Fibroblast of skin of right biceps (primary cell): ENCODE measurements around the gene PLAAT4.

ENCODE experiments used
- DNase-seq: peaks from one replicate; pipeline ENCODE4 v3.0.0-alpha.2; 2013

The PLAAT4 gene, protein sequence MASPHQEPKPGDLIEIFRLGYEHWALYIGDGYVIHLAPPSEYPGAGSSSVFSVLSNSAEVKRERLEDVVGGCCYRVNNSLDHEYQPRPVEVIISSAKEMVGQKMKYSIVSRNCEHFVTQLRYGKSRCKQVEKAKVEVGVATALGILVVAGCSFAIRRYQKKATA

DNA sequence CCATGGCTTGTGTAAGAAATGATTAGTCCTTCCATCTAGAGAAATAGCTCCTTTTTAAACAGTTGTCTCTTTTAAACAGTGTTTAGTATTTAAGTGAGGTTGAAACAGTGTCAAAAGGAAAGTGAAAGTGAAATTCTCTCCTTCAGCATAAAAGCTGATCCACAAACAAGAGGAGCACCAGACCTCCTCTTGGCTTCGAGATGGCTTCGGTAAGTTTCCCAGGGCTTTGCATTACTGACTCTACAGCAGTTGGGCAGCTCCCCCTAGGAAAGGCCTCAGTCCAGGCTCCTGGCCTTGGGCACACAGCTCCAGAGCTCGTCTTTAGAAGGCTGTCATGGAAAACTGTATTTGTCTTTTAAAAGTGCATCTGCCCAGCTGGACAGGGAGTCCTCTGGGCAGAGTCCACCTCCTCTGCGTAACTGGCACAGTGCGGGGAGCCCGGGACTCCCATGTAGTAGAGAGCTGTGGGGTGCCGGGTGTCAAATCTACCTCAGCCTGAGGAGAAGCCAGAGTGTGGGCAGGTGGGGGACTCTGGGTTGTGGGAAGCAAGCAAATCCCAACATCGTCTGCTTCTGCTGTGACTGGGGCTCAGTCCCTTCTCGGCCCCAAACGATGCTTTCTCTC lies at the start of gene PLAAT4:
PLAAT4 (plus strand) TSS at position 140 of the 624 bp plus-strand sequence; CDS start at position 201, 61 bp downstream.
- peak; percentile 34 for DNase-seq

DNA sequence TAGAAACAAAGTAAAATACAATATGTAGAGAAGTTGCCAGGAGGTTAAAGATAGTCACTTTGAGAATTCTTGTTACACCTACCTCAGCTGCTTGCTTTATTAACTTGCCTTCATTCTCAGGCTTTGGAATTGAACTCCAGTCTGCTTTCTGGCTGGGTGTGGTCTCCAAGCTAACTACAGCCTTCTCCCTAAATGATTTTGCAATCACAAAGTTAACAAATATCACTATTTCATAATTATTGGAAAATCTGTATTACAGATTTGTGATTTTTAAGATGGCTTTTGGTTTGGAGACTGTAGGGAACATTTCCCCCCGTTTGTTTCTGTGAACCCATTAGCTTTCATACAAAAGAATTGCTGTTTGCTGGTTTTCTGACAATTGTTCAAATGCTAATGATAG lies 47.8 kb upstream of the PLAAT4 start:
- DNase-seq = no peak

DNA sequence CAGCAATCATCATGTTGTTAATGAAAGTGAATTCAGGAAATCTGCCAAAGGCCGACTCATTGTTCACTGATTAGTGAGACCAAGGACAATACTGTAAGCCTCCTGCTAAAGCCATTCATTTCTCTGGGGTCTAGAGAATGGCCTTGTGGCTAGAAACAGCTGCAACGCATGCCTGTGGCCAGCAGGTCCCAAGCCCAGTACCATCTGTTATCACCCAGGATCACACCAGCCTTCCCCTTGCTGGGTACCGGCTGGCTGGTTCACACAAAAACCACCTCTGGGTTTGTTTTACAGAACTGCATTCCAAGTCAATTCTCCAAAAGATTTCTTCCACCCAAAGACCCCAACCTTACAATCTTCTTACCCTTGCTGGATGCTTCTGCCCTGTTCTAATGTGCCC lies 46.7 kb upstream of the PLAAT4 start:
- DNase-seq = peak; percentile 23

DNA sequence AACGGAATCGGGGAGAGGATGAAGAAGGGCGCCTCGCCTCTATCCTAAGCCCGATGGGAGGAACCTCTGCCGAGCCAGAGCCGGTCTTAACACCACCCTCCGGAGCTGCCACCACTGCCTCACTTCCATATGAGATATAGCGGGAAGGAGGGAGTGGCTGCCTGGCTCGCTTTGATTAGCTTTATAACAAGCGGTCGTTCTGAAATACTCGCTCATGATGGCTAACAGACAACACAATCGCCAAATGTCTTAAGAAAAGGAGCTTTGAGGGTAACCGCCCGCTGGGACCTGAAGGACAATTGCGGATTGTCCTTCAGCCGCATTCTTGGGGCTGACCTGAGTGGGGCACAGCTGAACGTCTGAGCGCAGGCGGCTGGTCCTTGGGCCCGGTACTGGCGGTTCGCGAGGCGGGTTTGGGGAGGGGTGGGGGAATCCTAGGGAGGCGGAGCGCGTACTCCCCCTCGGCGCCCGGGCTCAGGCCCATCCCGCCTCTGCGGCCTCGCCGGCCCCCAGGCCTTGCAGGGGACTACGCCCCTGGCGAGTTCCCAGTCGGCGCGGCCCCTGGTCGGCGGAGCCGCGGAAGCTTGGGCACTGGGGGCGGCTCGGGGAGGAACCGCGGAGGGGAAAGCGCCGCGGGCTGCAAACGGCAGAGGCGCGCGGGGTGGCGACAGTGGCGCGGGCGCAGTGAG lies 45.9 kb upstream of the PLAAT4 start, which contains the start of gene PLAAT5:
PLAAT5 (minus strand) TSS at position 617 of the 689 bp plus-strand sequence; CDS start at position 484, 133 bp downstream.
- DNase-seq = peak; percentile 6

DNA sequence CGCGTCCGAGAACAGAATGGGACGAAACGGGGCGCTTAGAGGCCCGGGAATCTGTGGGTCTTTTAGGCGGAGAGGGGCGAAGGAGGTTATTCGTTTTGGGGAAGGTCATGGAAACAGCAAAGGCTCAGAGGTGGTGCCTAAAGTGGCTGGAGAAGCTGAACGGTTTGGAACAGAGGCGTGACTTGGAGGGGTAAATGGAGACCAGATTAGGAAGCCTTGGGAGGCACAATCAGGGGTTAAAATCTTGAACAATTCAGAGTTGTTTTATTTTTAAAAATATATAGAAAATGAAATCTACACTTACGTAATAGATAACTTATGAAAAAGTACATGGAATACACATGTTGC lies 45.4 kb upstream of the PLAAT4 start:
- DNase-seq = no peak

DNA sequence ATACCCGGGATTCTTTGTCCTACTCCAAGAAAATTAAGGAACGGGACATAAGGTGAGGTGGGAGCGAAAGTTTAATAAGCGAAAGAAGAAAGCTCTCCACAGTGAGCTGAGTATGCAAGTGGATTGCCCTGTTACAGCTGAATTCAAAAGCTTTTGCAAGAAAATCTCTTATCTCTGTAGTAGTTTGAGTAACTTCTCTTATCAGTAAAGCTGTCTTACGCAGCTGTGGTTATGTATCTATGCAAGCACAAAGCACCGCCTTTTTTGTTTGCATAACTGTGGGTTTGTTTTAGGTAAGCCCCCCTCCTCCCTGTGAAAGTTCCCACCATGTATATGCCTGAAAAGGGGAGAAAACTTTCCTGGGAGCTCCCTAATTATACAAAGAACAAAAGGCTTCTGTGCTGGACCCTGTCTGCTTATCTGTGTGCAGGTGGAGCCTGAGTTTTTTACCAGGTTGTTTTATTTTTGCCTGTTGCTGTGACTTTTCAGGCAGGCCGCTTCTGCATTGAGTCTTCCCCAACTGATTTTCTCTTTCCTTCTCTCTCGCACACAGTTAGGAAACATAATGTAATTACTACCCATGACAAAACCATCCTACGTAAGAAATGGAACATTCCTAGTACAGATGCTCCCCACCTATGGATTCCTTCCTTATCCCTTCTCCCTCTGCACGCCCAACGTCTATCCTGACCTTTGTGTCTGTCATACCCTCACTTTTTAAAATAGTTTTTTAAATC lies 44.8 kb upstream of the PLAAT4 start:
- no peak for DNase-seq

DNA sequence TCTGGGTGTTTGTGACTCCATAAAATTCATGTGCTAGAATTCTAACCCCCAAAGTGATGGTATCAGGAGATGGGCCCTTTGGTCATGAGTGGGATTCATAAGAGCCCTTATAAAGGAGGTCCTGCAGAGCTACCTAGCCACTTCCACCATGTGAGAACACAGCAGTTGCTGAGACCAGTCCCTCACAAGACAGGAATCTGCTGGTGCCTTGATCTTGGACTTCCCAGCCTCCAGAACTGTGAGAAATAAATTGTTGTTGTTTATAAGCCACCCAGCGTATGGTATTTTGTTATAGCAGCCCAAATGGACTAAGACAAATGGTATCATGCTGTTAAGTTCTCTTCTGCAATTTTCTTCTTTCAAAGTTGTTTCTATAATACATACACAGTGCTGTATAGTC lies 44.2 kb upstream of the PLAAT4 start:
- no peak for DNase-seq

DNA sequence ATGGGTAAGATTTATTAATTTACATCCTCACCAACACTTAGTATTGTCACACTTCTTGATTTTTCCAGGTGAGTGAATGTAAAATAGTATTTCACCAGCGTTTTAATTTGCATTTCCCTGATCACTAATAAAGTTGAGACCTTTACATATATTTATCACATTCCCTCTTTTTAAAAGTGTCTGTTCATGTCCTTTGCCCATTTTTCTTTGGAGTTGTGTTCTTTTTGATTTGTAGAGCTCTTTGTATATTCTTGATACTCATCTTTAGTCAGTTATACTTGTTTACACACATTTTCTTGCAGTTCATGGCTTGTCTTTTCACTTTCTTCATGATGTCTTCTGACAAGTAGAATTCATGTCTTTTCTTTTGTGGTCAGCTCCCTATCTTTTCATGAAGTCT lies 43.5 kb upstream of the PLAAT4 start:
- DNase-seq = no peak

DNA sequence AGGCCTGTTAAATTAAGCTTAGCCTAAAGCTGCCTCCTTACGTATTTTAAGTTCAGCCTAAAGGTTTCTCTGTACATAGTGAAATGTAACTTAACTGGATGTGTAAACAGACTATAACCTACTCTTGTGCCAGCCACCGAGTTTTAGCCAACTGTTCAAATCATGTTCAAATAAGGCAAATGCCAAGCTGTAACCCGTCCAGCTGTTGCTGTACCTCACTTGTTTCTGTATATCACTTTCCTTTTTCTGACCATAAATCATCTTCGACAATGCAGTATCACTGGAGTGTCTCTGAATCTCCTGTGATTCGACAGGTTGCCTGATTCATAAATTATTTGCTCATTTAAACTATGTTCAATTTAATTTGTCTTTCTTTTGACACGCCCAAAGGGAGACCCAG lies 41.6 kb upstream of the PLAAT4 start:
- no peak for DNase-seq

DNA sequence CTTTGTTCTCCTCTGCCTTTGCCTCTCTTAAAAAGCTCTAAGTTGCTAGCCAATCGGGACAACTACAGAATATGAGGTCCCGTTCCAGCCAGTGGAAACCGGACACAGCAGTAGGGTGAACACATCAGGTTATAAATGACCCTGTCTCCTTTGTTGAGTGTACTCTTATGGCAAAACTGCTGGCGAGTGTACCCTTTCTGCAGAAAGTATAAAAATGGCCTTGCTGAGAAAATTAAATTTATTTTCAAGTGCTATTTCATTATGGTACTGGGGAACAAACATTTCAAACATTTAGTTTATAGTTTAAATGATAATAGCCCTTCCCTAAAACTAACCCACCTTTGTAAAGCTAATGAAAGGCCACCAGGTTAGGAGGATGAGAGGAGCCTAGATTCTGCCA lies 36.7 kb upstream of the PLAAT4 start:
- DNase-seq = no peak

DNA sequence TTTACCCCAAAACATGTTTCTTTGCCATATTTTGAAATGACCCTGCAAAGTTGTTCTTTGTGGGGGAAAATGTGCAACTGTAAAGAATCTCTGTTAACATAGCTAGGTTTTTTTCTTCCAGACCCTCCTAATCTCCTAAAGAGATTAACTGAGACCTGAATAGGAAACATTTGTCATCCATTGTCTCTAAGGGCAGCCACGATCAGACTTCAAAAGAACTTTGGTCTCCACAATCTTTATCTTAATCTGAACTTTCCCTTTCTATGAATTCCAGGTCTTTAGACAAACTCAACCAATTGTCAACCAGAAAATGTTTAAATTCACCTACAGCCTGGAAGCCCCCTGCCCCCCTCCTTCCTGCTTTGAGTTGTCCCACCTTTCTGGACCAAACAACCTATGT lies 35.4 kb upstream of the PLAAT4 start:
- no peak for DNase-seq

DNA sequence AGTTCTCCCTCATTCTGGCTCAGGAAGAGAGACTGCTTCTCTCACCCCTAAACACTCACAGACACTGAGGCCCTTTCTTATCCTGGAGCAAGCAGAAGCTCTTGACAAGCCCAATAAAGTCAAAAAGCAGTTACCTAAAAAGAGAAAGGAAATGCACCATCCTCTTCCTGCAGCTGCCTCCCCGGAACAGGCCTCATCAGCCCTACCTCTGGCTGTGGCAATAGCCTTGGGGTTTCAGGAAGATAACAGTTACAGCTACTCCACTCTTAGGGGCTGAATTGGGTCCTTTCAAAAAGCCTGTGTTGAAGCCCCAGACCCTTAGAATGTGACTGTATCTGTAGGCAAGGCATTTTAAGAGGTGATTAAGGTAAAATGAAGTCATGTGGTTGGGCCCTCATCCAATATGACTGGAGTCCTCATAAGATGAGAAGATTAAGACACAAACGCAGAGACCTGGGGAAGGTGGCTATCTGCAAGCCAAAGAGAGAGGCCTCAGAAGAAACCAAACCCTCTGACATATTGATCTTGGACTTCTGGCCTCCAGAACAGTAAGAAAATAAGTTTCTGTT lies 34.3 kb upstream of the PLAAT4 start:
- DNase-seq = no peak

DNA sequence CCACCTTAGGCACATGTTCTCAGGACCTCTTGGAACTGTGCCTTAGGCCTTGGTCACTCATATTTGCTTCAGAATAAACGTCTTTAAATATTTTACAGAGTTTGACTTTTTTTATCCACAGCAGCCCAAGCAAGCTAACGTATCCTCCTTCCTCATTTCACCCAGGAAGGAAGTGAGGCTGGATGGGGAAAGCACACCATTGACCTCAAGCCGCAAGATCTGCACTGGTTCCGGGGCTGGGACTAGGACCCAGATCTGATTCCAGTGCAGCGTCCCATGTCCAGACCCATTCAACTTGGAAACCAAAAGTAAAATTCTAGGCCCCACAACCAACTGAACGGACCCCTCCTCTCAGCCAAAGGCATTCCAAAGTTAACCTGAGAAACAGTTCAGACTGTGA lies 33.1 kb upstream of the PLAAT4 start:
- no peak for DNase-seq

DNA sequence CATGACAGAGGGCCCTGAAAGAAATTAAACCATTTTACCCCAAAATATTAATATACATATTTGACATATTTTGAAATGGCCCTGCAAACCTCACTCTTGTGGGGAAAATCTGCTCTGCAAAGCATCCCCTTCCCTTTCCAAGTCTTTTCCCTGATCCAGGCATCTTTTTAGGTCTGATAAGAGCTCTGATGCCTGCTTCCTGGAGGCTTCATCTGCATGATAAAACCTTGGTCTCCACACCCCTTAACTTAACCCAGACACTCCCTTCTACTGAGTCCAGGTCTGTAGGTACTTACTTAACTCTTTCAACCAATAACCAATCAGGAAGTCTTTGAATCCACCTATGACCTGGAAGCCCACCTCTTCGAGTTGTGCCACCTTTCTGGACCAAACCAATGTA lies 32.6 kb upstream of the PLAAT4 start:
- no peak for DNase-seq

DNA sequence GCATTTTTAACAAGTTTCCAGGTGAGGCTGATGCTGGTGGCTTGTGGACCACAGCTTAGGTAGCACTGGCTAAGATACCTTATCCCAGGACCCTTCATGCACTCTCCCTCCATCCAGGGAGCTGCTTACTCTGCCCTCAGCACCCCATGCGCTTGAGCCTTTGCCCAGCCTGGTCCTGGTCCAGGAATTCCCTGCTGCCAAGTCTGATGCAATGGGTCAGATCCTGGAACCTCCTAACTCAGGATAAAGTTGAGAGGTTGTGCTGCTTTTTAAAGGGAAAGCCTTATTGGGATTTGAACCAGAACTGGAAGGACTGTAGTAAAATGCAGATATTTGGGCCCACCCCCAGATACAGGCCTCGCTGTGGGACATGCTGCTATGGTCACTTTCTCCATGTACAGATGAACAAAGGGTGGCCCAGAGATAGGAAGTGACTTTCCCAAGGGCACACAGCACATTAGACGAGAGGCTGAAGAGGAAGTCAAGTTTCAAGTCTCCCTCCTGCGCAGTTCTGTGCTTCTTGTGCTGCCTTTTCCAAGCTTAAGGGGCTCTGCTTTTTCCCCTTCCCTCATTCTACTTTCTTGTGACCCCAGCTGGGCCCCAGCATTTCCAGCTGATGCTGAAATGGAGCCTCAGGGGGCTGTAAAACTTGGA lies 31.5 kb upstream of the PLAAT4 start:
- DNase-seq = no peak

DNA sequence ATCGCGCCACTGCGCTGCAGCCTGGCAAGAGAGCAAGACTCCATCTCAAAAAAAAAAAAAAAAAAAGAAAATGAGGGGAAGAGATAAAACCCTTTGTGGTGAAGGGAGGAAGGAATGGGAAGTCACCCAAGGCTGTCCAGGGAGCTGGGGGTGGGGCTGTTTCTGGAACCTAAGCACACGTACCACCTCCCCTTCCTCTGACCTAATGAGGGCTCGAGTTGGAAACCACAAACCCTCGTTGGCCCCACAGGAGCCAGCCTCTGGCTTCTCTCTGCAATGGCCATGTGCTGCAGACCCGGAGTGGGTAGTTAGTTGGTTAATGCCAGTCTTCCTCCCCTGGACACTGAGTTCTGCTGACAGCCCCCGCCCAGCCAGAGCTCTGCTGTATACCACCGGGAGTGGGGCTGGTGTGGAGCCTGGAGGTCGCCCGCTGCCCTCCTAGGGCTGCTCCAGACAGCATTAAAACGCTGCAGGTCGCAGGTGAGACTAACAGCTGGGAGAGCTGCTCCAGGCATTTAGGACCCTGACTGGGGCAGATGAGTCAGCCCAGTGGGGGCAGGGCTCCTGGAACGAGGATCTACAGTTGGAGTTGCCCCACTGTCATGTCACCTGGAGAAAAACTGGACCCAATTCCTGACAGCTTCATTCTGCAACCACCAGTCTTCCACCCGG lies 30.6 kb upstream of the PLAAT4 start, which contains the start of gene LGALS12:
LGALS12 (plus strand) TSS at position 228 of the 672 bp plus-strand sequence; CDS start at position 603, 375 bp downstream.
- DNase-seq = no peak

DNA sequence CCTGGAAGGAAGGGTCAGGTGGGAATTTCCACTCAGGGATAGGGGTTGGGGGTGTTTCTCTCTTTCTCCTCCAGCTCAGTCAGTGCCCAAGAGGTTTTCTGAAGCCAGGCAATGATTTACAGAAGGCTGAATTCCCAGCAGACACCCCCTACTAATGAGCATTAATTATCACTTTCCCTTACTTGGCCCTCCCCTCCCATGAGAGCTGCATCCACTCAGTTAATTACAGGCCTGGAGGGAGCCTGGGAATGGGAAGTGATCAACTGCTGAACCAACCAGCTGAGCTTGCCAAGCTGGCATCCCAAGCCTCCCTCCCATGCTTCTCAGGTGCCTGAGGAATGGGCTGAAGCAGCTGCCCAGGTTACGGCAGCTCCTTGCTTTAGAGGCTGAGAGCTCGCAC lies 29.7 kb upstream of the PLAAT4 start:
- DNase-seq = no peak

DNA sequence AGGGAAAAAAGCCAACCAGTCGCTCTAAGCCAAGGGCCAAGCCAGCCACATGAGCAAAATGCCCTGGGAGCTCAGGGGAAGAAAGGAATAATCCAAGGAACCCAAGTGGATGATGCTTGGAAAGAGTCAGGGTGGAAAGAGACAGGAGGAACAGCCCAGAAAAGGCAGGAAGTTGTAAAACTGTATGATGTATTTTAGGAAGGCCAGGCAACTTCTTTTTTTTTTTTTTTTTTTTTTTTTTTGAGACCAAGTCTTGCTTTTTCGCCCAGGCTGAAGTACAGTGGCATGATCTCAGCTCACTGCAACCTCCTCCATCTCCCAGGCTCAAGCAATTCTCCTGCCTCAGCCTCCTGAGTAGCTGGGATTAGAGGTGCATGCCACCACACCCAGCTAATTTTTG lies 29.1 kb upstream of the PLAAT4 start:
- DNase-seq = no peak

DNA sequence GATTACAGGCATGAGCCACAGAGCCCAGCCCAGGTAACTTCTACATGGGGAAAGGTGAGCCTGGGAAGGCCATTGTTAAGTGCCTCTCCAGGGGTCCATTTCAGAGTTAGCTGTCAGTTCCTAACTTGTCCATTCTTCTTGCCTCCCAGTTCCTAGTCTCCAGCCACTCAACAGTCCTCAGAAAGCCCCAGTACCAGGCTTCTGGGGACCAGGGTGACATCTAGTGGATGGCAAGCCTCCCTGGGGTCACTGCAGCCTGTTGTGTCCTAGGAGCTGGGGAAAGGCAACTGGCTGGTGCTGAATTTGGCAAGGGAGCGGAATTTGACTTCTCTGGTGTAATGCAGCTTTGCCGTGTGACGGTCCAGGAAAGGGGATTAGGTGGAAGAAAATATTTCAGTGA lies 28.6 kb upstream of the PLAAT4 start:
- no peak for DNase-seq

DNA sequence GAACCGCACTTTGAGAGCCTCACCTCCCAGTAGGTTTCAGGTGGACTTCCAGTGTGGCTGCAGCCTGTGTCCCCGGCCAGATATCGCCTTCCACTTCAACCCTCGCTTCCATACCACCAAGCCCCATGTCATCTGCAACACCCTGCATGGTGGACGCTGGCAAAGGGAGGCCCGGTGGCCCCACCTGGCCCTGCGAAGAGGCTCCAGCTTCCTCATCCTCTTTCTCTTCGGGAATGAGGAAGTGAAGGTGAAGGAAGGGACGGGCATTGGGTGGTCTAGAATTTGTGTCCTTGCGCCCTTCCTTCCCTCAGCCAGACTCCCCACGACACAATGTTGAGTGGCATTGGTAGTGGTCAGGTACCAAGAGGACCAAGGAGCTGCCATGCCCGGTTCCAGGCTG lies 27.9 kb upstream of the PLAAT4 start:
- no peak for DNase-seq

DNA sequence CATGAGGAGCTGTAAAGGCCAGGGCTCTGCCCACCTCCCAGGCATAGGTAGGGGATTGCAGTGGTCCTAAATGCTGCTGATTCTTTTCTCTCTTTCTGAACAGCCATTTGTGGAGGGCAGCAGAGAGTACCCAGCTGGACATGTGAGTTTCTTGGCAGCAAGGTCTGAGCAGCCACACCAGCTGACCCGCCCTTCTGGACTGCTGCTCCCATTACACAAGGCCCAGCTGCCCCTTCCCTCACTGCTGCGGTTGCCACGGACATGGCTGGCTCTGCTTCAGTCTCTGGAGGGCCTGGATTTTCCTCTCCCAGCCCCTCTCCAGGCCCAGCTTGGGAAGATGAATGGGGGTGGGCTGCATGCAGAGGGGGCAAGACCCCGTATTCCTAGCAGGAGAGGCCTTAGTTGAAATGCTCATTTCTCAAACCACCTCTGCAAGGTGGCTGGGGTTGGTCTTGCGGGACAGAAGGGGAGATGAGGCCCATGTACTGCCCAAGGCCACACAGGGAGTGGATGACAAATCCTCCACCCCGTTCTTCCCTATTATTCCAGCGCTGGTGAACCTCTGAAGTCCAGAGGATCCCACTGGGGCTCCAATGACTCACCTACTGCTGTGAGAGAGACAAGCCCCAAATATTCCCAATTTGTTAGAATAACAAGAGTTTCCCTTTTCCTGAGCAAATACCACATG lies 26.1 kb upstream of the PLAAT4 start:
- peak; percentile 65 for DNase-seq
